ENCODE data around the gene DEPDC5. TPM values are rescaled to one million over a fixed set of nuclear protein-coding genes. Genes with fewer than 3 reads are reported as not detected.
"Not testable (repeated sequence)": the region's sequence is repeated elsewhere in the genome, so short reads cannot be mapped to it uniquely, and the experiment has no call there.

Gene DEPDC5
- total RNA-seq, 4 donors from 2014 or later: 26.6 to 94.1 (median 38.8) TPM

DNA sequence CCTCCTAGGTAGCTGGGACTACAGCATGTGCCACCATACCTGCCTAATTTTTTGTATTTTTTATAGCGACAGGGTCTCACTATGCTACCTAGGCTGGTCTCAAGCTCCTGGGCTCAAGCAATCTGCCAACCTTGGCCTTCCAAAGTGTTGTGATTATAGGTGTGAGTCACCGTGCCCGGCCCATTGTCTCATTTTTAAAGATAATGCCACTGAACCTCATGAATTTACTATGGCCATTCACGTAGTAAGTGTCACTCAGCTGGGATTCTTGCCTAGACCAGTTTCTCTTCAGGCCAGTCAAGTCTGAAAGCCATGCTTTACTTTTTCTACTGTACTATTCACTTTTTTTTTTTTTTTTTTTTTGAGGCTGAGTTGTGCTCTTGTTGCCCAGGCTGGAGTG lies 22.4 kb downstream of the DEPDC5 start:
- peak in 1 of 3 donors; percentile 26 for DNase-seq
- Histone ChIP-seq H3K27ac (no peak overlapping the region), H3K9me3 (no peaks in the 10 kb centered on the region), H3K36me3 (peaks cover 0 to 74% (median 0%) of the 10 kb centered on the region in 3 donors), H3K4me1 (no peaks in the 10 kb centered on the region), H3K4me3 (no peak overlapping the region), H3K27me3 (no peaks in the 10 kb centered on the region)
- TF ChIP-seq POLR2A (IDR thresholded peaks at IDR 0.05): no peak

DNA sequence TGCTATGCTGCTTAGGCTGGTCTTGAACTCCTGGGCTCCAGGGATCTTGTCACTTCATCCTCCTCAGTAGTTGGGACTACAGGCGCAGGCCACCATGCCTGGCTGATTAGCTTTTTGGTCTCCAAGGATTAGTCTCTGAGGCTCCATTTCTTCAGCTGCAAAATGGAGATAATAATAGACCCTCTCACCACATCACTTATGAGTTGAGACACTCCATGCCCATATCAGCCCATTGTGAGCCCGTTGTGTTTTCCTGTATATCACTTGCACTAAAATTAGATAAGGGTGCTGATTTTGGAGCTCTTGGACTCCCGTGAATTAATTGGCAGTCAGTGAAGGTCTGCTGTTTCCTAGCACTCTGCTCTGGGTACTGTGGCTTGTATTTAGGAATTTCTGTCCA lies 36.0 kb downstream of the DEPDC5 start:
- TF ChIP-seq, protein P1, sequence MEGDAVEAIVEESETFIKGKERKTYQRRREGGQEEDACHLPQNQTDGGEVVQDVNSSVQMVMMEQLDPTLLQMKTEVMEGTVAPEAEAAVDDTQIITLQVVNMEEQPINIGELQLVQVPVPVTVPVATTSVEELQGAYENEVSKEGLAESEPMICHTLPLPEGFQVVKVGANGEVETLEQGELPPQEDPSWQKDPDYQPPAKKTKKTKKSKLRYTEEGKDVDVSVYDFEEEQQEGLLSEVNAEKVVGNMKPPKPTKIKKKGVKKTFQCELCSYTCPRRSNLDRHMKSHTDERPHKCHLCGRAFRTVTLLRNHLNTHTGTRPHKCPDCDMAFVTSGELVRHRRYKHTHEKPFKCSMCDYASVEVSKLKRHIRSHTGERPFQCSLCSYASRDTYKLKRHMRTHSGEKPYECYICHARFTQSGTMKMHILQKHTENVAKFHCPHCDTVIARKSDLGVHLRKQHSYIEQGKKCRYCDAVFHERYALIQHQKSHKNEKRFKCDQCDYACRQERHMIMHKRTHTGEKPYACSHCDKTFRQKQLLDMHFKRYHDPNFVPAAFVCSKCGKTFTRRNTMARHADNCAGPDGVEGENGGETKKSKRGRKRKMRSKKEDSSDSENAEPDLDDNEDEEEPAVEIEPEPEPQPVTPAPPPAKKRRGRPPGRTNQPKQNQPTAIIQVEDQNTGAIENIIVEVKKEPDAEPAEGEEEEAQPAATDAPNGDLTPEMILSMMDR (IDR thresholded peaks at IDR 0.05): no peak
- no peak for TF ChIP-seq POLR2A (IDR thresholded peaks at IDR 0.05)

DNA sequence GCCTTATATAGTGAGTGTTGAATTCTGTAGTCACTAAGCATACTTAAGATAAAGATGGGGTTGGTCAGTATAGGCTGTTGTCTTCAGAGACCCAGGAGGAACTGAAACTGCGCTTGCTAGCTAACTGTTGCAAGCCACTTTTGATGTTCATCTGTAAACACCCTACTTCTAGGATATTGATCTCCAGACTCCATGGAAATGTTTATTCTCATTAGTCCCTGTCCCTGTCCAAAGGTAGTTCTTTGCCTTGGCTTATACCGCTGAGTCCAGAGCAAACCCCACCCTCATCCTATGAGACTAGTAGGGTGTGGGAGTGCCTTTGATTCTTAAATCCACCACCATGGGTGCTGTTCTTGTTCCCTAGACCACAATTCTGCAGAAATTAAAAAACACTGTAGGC lies 36.4 kb downstream of the DEPDC5 start:
- H3K36me3 ChIP-seq: peaks cover 0 to 34% (median under 1%) of the 10 kb centered on the region in 3 donors
- DNase-seq: peak in 2 of 3 donors; percentile 34 to 47
- no peaks in the 10 kb centered on the region for H3K27me3 ChIP-seq
- H3K27ac ChIP-seq: peak overlapping the region in 2 of 4 donors; percentile 21 to 70
- TF ChIP-seq POLR2A (IDR thresholded peaks at IDR 0.05): no peak
- TF ChIP-seq, protein P1 (IDR thresholded peaks at IDR 0.05): no peak
- no peak overlapping the region for H3K4me3 ChIP-seq
- no peaks in the 10 kb centered on the region for H3K4me1 ChIP-seq
- H3K9me3 ChIP-seq: no peaks in the 10 kb centered on the region

More for the DNA sequence above, 36.0 kb downstream of the DEPDC5 start:
- Histone ChIP-seq H3K27me3 (no peaks in the 10 kb centered on the region), H3K4me3 (no peak overlapping the region), H3K27ac (peak overlapping the region in 2 of 4 donors; percentile 21 to 70), H3K4me1 (no peaks in the 10 kb centered on the region), H3K9me3 (no peaks in the 10 kb centered on the region), H3K36me3 (peaks cover 0 to 36% (median 3%) of the 10 kb centered on the region in 3 donors)
- DNase-seq: peak in 1 of 3 donors; percentile 14

DNA sequence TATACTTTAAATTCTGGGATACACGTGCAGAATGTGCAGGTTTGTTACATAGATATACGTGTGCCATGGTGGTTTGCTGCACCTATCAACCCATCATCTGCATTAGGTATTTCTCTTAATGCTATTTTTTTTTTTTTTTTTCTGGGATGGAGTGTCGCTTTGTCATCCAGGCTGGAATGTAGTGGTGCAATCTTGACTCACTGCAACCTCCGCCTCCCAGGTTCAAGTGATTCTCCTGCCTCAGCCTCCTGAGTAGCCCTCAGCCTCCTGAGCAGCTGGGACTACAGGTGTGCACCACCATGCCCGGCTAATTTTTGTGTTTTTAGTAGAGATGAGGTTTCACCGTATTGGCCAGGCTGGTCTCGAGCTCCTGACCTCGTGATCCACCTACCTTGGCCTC lies 45.5 kb downstream of the DEPDC5 start:
- H3K27ac ChIP-seq, H3K27me3 ChIP-seq, DNase-seq, H3K9me3 ChIP-seq, H3K4me3 ChIP-seq, H3K4me1 ChIP-seq: not testable (repeated sequence)
- H3K36me3 ChIP-seq: peaks cover 0 to 91% (median 0%) of the 10 kb centered on the region in 3 donors

DNA sequence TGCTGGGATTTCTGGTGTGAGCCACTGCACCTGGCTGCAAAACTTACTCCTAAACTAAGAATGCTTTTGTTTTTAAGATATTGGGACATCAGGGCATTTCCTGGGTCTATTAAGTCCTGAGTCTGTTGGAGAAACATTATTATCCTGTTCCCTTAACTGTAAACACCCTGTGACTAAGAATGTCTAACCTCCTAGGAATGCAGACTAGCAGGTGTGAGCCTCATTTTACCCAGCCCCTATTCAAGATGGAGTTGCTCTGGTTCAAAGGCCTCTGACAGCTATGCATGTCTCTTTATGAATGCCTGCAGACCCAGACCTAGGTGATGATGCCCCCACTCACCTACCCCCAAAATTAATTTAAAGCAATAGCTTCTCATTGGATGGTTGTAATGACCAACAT lies 46.2 kb downstream of the DEPDC5 start:
- no peak for DNase-seq
- H3K9me3 ChIP-seq: no peaks in the 10 kb centered on the region
- H3K27me3 ChIP-seq: no peaks in the 10 kb centered on the region
- H3K27ac ChIP-seq: no peak overlapping the region
- TF ChIP-seq, protein P1 (IDR thresholded peaks at IDR 0.05): no peak
- TF ChIP-seq POLR2A (IDR thresholded peaks at IDR 0.05): no peak
- H3K4me1 ChIP-seq: no peaks in the 10 kb centered on the region
- peaks cover 0 to 93% (median 3%) of the 10 kb centered on the region in 3 donors for H3K36me3 ChIP-seq
- H3K4me3 ChIP-seq: no peak overlapping the region

DNA sequence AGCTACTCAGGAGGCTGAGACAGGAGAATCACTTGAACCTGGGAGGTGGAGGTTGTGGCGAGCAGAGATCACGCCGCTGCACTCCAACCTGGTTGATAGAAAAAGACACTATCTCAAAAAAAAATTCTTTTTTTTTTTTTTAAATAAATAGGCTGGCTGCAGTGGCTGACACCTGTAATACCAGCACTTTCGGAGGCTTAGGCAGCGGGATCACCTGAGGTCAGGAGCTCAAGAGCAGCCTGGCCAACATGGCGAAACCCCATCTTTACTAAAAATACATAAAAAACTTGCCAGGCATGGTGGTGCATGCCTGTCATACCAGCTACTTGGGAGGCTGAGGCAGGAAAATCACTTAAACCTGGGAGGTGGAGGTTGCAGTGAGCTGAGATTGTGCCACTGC lies 47.0 kb downstream of the DEPDC5 start:
- not testable (repeated sequence) for H3K27me3 ChIP-seq, H3K27ac ChIP-seq, H3K4me3 ChIP-seq, H3K4me1 ChIP-seq, DNase-seq, H3K9me3 ChIP-seq
- peaks cover 0 to 93% (median 3%) of the 10 kb centered on the region in 3 donors for H3K36me3 ChIP-seq

DNA sequence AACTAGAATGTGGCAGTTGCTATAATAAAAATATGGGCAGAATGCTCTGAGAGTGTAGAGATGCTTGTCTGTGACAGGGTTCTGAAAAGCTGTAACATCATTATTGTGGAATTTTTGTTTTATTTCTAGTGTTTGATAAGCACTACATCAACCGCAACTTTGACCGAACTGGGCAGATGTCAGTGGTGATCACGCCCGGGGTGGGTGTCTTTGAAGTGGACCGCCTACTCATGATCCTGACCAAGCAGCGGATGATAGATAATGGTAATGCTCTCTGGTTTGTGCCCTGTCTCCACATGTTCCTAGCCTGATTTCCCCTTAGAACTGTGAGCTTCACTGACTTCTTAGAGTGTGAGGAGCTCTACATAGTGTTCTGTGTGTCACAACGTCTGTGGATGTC lies 48.8 kb downstream of the DEPDC5 start:
- Histone ChIP-seq H3K27me3 (no peaks in the 10 kb centered on the region), H3K36me3 (peaks cover 0 to 95% (median 3%) of the 10 kb centered on the region in 3 donors), H3K27ac (no peak overlapping the region), H3K4me1 (no peaks in the 10 kb centered on the region), H3K9me3 (no peaks in the 10 kb centered on the region), H3K4me3 (no peak overlapping the region)
- no peak for DNase-seq
- no peak for TF ChIP-seq POLR2A (IDR thresholded peaks at IDR 0.05)
- TF ChIP-seq, protein P1 (IDR thresholded peaks at IDR 0.05): no peak

Data from Peyer's patch (tissue), 4 donors.